IMR-90 (cell line): Measurements from ENCODE around the gene LPAR5. TPM values are rescaled to one million over a fixed set of nuclear protein-coding genes. Genes with fewer than 3 reads are reported as not detected.

Source experiments
- ATAC-seq: fragments of 200-7000 bp; cut with Tn5 transposase; 2 replicates; pipeline ENCODE4 v1.9.1; 2020; ENCODE audit warnings: low read depth, mild to moderate bottlenecking, moderate library complexity
- BruUV-seq: library from RNA; stranded (reverse); fragments of 400-500 nt; replicated peaks from 2 replicates; lab custom pipeline; 2021; lab: Mats Ljungman, UMichigan
- CTCF ChIA-PET: fragments of 300-600 bp; formaldehyde crosslinking; extraction: SDS; loops from one replicate; lab custom pipeline; 2021; ENCODE audit warnings: antibody characterized with exemption; lab: Yijun Ruan, JAX
- POLR2A ChIA-PET: fragments of 300-600 bp; sonication (Branson Sonifier 250); formaldehyde crosslinking; loops from one replicate; lab custom pipeline; 2022; ENCODE audit warnings: antibody characterized with exemption; ENCODE audit not compliant: unreplicated experiment; lab: Charles Lee
- DNase-seq: peaks from one replicate; pipeline ENCODE4 v3.0.0; 2013
- H2AFZ ChIP-seq: replicated peaks from 2 replicates; pipeline ENCODE3; 2013; ENCODE audit warnings: low read length, mild to moderate bottlenecking; ENCODE audit not compliant: poor library complexity
- H2AK5ac ChIP-seq: 2 replicates; pipeline ENCODE4 v1.6.1; 2013; ENCODE audit warnings: low read depth, low read length, inconsistent platforms
- H2AK9ac ChIP-seq: replicated peaks from 2 replicates; pipeline ENCODE3; 2013; ENCODE audit warnings: mild to moderate bottlenecking, low read depth, low read length, moderate library complexity; ENCODE audit not compliant: poor library complexity
- H2BK120ac ChIP-seq: 2 replicates; pipeline ENCODE4 v1.6.1; 2013; ENCODE audit warnings: low read depth, low read length, inconsistent platforms
- H2BK15ac ChIP-seq: 3 replicates; pipeline ENCODE4 v1.6.1; 2013; ENCODE audit warnings: low read depth, low read length, inconsistent platforms
- H2BK20ac ChIP-seq: 2 replicates; pipeline ENCODE4 v1.6.1; 2013; ENCODE audit warnings: low read depth, mild to moderate bottlenecking, inconsistent platforms, low read length, moderate library complexity
- H2BK5ac ChIP-seq: 2 replicates; pipeline ENCODE4 v1.6.1; 2013; ENCODE audit warnings: mild to moderate bottlenecking, low read depth, low read length, inconsistent platforms; ENCODE audit not compliant: poor library complexity, severe bottlenecking
- H3K14ac ChIP-seq: replicated peaks from 2 replicates; pipeline ENCODE4 v1.6.1; 2013; ENCODE audit warnings: low read depth, low read length, inconsistent platforms
- H3K18ac ChIP-seq: 2 replicates; pipeline ENCODE4 v1.6.1; 2013; ENCODE audit warnings: low read depth, low read length, control low read depth
- H3K23ac ChIP-seq: 2 replicates; pipeline ENCODE4 v1.6.1; 2013; ENCODE audit warnings: low read depth, low read length, inconsistent platforms
- H3K27ac ChIP-seq: 2 replicates; pipeline ENCODE4 v1.5.1; 2013; ENCODE audit warnings: mild to moderate bottlenecking, control low read depth, low read length; ENCODE audit not compliant: insufficient read depth
- H3K27me3 ChIP-seq: 2 replicates; pipeline ENCODE4 v1.6.1; 2013; ENCODE audit warnings: low read length; ENCODE audit not compliant: control insufficient read depth, insufficient read depth
- H3K36me3 ChIP-seq: 2 replicates; pipeline ENCODE4 v1.6.1; 2013; ENCODE audit warnings: low read length, mixed read lengths; ENCODE audit not compliant: control insufficient read depth, insufficient read depth
- H3K4ac ChIP-seq: 2 replicates; pipeline ENCODE4 v1.6.1; 2013; ENCODE audit warnings: low read depth, low read length, inconsistent platforms
- H3K4me1 ChIP-seq: 2 replicates; pipeline ENCODE4 v1.6.1; 2013; ENCODE audit warnings: low read length, mixed read lengths; ENCODE audit not compliant: control insufficient read depth, insufficient read depth
- H3K4me2 ChIP-seq: 2 replicates; pipeline ENCODE4 v1.6.1; 2013; ENCODE audit warnings: low read depth, mild to moderate bottlenecking, control low read depth, low read length, moderate library complexity
- H3K4me3 ChIP-seq: 2 replicates; pipeline ENCODE4 v1.5.1; 2013; ENCODE audit warnings: low read depth, mild to moderate bottlenecking, control low read depth, low read length, moderate library complexity; ENCODE audit not compliant: insufficient read depth
- H3K56ac ChIP-seq: 2 replicates; pipeline ENCODE4 v1.6.1; 2013; ENCODE audit warnings: low read length, inconsistent platforms; ENCODE audit not compliant: insufficient read depth; ENCODE audit errors: extremely low read depth
- H3K79me1 ChIP-seq, 2 experiments: 2 replicates each; pipeline ENCODE4 v1.6.1; 2013; ENCODE audit warnings: low read length in 2 of 2, inconsistent platforms in 1 of 2, low read depth in 1 of 2
- H3K9ac ChIP-seq: 2 replicates; pipeline ENCODE4 v1.6.1; 2013; ENCODE audit warnings: low read depth, low read length, control low read depth
- H3K9me1 ChIP-seq: 2 replicates; pipeline ENCODE4 v1.6.1; 2013; ENCODE audit warnings: low read length, inconsistent platforms; ENCODE audit not compliant: insufficient read depth
- H3K9me3 ChIP-seq: 2 replicates; pipeline ENCODE4 v1.6.1; 2013; ENCODE audit warnings: low read length; ENCODE audit not compliant: control insufficient read depth, insufficient read depth
- H4K20me1 ChIP-seq: 2 replicates; pipeline ENCODE4 v1.6.1; 2013; ENCODE audit warnings: low read length, inconsistent platforms; ENCODE audit not compliant: insufficient read depth
- H4K5ac ChIP-seq: 2 replicates; pipeline ENCODE4 v1.6.1; 2013; ENCODE audit warnings: mild to moderate bottlenecking, low read depth, low read length, control low read depth
- H4K8ac ChIP-seq, 2 experiments: 2 replicates each; pipeline ENCODE4 v1.6.1; 2013; ENCODE audit warnings: low read depth in 2 of 2, low read length in 2 of 2, control low read depth in 1 of 2, inconsistent platforms in 1 of 2
- H4K91ac ChIP-seq: 2 replicates; pipeline ENCODE4 v1.6.1; 2013; ENCODE audit warnings: low read depth, low read length, inconsistent platforms; ENCODE audit not compliant: insufficient read depth
- CEBPB ChIP-seq: IDR thresholded peaks from 2 replicates; pipeline ENCODE4 v1.6.1; 2012; ENCODE audit warnings: low read depth, low read length, improper control_type of control experiment
- MAZ ChIP-seq: IDR thresholded peaks from 2 replicates; pipeline ENCODE4 v1.6.1; 2012; ENCODE audit warnings: low read depth, mild to moderate bottlenecking, low read length, improper control_type of control experiment, moderate library complexity, borderline replicate concordance
- MXI1 ChIP-seq: IDR thresholded peaks from 2 replicates; pipeline ENCODE4 v1.6.1; 2012; ENCODE audit warnings: low read depth, mild to moderate bottlenecking, low read length, moderate library complexity, borderline replicate concordance
- NFE2L2 ChIP-seq: fragments of 150-350 bp; IDR thresholded peaks from 2 replicates; pipeline ENCODE4 v1.6.1; 2016; ENCODE audit warnings: low read depth, mild to moderate bottlenecking, low read length
- POLR2A ChIP-seq: IDR thresholded peaks from 2 replicates; pipeline ENCODE4 v1.6.1; 2012; ENCODE audit warnings: mild to moderate bottlenecking, low read depth, low read length
- RAD21 ChIP-seq: IDR thresholded peaks from 2 replicates; pipeline ENCODE4 v1.6.1; 2012; ENCODE audit warnings: low read length, improper control_type of control experiment
- RCOR1 ChIP-seq: IDR thresholded peaks from 2 replicates; pipeline ENCODE4 v1.6.1; 2012; ENCODE audit warnings: mild to moderate bottlenecking, low read length, improper control_type of control experiment; ENCODE audit not compliant: insufficient replicate concordance
- RFX5 ChIP-seq: IDR thresholded peaks from 2 replicates; pipeline ENCODE4 v1.8.0; 2012; ENCODE audit warnings: low read depth, mild to moderate bottlenecking, low read length, moderate library complexity
- SMC3 ChIP-seq: fragments of 150-350 bp; IDR thresholded peaks from 2 replicates; pipeline ENCODE4 v1.6.1; 2016; ENCODE audit warnings: low read depth, mild to moderate bottlenecking, antibody characterized with exemption, low read length, moderate library complexity
- WGBS, 2 experiments: methylation state at CpG; one replicate each; pipeline versions ENCODE4 v1.1.5 to v1.1.7; 2013; ENCODE audit warnings: missing lambda C conversion rate in 2 of 2; ENCODE audit not compliant: insufficient read length in 1 of 2; ENCODE audit errors: extremely low coverage in 2 of 2; 5-methylcytosine and 5-hydroxymethylcytosine counted together
- dilution Hi-C: fragments of 300-500 bp; cut with HindIII; formaldehyde crosslinking; loops from one replicate; pipeline ENCODE4 v1.14.3; 2018; ENCODE audit warnings: low sequenced_read_pairs; ENCODE audit not compliant: unreplicated experiment
- in situ Hi-C: fragments of 300-500 bp; cut with MboI; formaldehyde crosslinking; loops from 3 replicates; pipeline ENCODE4 v1.14.3; 2019; ENCODE audit warnings: low sequenced_read_pairs, inconsistent platforms, mixed read lengths
- intact Hi-C: fragments of 100-400 bp; cut with micrococcal nuclease; formaldehyde crosslinking; loops from 2 replicates; pipeline ENCODE4 v1.10.0; 2022
- polyA plus RNA-seq, 3 experiments: library from polyadenylated mRNA; depleted of rRNA; stranded (reverse); fragments of >200 nt; gene quantifications; 2 replicates each; pipeline ENCODE4 v1.2.3, GENCODE V29; 2012; ENCODE audit warnings: low replicate concordance in 1 of 3
- total RNA-seq: library from RNA; depleted of rRNA; stranded (reverse); fragments of >200 nt; gene quantifications from 2 replicates; pipeline ENCODE4 v1.2.3, GENCODE V29; 2012
- TF ChIP-seq, protein P1 (sequence below): fragments of 150-350 bp; IDR thresholded peaks from 2 replicates; pipeline ENCODE4 v1.6.1; 2016; ENCODE audit warnings: low read depth, mild to moderate bottlenecking, low read length, moderate library complexity, borderline replicate concordance
- TF ChIP-seq, protein P2 (sequence below): fragments of 150-350 bp; IDR thresholded peaks from 2 replicates; pipeline ENCODE4 v1.6.1; 2017; ENCODE audit warnings: mild to moderate bottlenecking, antibody characterized with exemption, low read length, low read depth

The LPAR5 gene
- total and polyA plus RNA-seq, 2 of the 4 experiments (the other 2 are of a cell fraction), result not detected

DNA sequence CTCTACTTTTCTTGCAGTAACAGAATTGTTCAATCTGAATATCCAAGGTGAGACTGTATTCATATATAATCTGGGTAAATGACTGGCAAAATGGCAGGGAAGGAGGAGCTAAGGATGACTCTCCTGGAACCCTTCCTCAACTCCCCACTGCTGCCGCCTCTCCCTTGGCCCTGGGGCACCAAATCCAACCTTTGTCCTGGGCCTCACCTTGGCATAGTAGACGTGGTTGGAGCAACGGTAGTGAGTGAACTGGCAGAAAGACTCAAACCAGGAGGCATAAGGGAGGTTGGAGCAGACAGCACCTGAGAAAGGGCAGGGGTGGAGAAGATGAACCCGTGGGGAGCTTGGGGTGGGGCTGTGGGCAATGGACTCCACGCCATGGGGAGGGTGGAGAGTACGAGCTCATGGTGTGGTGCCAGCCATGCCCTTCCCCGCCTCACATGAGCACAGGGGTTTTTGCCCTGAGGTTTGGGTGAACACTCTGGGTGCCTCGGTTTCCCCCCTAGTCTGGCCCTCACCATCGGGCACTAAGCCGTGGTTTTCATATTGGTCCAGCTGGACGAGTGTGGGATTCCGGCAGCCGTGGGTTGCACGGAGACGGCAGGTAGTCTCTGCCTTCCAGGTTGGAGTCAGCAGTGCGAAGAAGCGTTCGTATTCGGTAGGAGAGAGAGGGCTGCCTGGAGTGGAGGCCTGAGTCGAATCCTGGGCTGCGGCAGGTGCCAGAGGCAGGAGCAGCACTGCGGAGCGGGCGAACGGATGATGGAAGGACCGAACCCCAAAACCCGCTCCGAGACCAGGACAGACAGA is 10.7 kb upstream of the LPAR5 start:
- Histone ChIP-seq H3K4me2 (no peak overlapping the region), H2BK20ac (no peak overlapping the region), H4K91ac (no peak overlapping the region), H3K18ac (no peak overlapping the region), H3K56ac (no peak overlapping the region), H3K9ac (no peak overlapping the region), H3K4me3 (no peak overlapping the region), H3K23ac (no peak overlapping the region), H3K79me1 (no peaks in the 10 kb centered on the region), H3K27ac (no peak overlapping the region), H2AK5ac (peak overlapping the region; percentile 8; the same call in 1 of the 2 replicates), H3K9me3 (peaks cover 19% of the 10 kb centered on the region), H3K4me1 (no peaks in the 10 kb centered on the region), H3K36me3 (peaks cover 24% of the 10 kb centered on the region), H2AFZ (peak overlapping the region; percentile 88), H3K14ac (no peak overlapping the region), H4K5ac (no peak overlapping the region), H4K8ac (peak overlapping the region in 1 of 2 experiments; percentile 36; a peak in 1 of 4 replicates), H3K27me3 (peaks cover 2% of the 10 kb centered on the region; the same call in 1 of the 2 replicates), H2BK5ac (no peak overlapping the region), H3K9me1 (no peaks in the 10 kb centered on the region), H4K20me1 (no peaks in the 10 kb centered on the region), H2BK120ac (no peak overlapping the region), H2AK9ac (peak overlapping the region; percentile 78), H2BK15ac (no peak overlapping the region), H3K4ac (no peak overlapping the region)
- dilution Hi-C loops, result no loop called here
- ChIA-PET POLR2A (no interaction called here), CTCF (no interaction called here)
- TF ChIP-seq, protein P1, sequence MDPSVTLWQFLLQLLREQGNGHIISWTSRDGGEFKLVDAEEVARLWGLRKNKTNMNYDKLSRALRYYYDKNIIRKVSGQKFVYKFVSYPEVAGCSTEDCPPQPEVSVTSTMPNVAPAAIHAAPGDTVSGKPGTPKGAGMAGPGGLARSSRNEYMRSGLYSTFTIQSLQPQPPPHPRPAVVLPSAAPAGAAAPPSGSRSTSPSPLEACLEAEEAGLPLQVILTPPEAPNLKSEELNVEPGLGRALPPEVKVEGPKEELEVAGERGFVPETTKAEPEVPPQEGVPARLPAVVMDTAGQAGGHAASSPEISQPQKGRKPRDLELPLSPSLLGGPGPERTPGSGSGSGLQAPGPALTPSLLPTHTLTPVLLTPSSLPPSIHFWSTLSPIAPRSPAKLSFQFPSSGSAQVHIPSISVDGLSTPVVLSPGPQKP, result no peak
- TF ChIP-seq, protein P2, sequence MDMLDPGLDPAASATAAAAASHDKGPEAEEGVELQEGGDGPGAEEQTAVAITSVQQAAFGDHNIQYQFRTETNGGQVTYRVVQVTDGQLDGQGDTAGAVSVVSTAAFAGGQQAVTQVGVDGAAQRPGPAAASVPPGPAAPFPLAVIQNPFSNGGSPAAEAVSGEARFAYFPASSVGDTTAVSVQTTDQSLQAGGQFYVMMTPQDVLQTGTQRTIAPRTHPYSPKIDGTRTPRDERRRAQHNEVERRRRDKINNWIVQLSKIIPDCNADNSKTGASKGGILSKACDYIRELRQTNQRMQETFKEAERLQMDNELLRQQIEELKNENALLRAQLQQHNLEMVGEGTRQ, result no peak
- no peak for TF ChIP-seq NFE2L2
- no peak for TF ChIP-seq MXI1
- TF ChIP-seq POLR2A, result no peak
- TF ChIP-seq MAZ, result no peak
- no peak for TF ChIP-seq CEBPB
- no peak for TF ChIP-seq RCOR1
- no peak for TF ChIP-seq RAD21
- no peak for TF ChIP-seq SMC3
- TF ChIP-seq RFX5, result no peak
- BruUV-seq, result no TSS peak
- whole genome bisulfite sequencing, 2 experiments, result 66% methylated on average over 14 of the region's 28 CpGs; no CpG with 5 or more reads in 1 of the 2 experiments
- DNase-seq (no peak), ATAC-seq (no peak)
- intact Hi-C loops, result no loop called here
- in situ Hi-C loops, result no loop called here
